A673 (cell line): ENCODE measurements around the gene SLC4A1. TPM values are rescaled to one million over a fixed set of nuclear protein-coding genes. Genes with fewer than 3 reads are reported as not detected.

ENCODE experiments used
- BruUV-seq: library from RNA; stranded (reverse); fragments of 400-500 nt; replicated peaks from 2 replicates; lab custom pipeline; 2021; lab: Mats Ljungman, UMichigan
- CTCF ChIA-PET: fragments of 300-600 bp; sonication (Branson Sonifier 250); formaldehyde crosslinking; loops from one replicate; lab custom pipeline; 2022; ENCODE audit warnings: antibody characterized with exemption; lab: Charles Lee
- POLR2A ChIA-PET: fragments of 300-600 bp; sonication (Branson Sonifier 250); formaldehyde crosslinking; loops from one replicate; lab custom pipeline; 2022; ENCODE audit warnings: antibody characterized with exemption; ENCODE audit not compliant: low non-redundant PET; lab: Charles Lee
- DNase-seq: peaks from one replicate; pipeline ENCODE4 v3.0.0-alpha.2; 2015; ENCODE audit warnings: low spot score
- H3K27ac ChIP-seq: fragments of 200-600 bp; sonication (generic); 2 replicates; pipeline ENCODE4 v1.5.1; 2016; ENCODE audit warnings: mixed run types, low read depth, mild to moderate bottlenecking, mixed read lengths, antibody characterized with exemption, low read length; ENCODE audit not compliant: poor library complexity, severe bottlenecking
- H3K27me3 ChIP-seq: fragments of 200-600 bp; sonication (generic); replicated peaks from 2 replicates; pipeline ENCODE4 v1.6.1; 2017; ENCODE audit warnings: mixed run types, low read depth, mild to moderate bottlenecking, mixed read lengths, antibody characterized with exemption, low read length; ENCODE audit not compliant: insufficient read depth, poor library complexity
- H3K36me3 ChIP-seq: fragments of 200-600 bp; sonication (generic); 2 replicates; pipeline ENCODE4 v1.6.1; 2016; ENCODE audit warnings: mixed run types, mild to moderate bottlenecking, mixed read lengths, antibody characterized with exemption, low read length; ENCODE audit not compliant: insufficient read depth, poor library complexity, severe bottlenecking
- H3K4me1 ChIP-seq: fragments of 200-600 bp; sonication (generic); 2 replicates; pipeline ENCODE4 v1.6.1; 2017; ENCODE audit warnings: mixed run types, mild to moderate bottlenecking, mixed read lengths, antibody characterized with exemption, low read length; ENCODE audit not compliant: insufficient read depth, poor library complexity, severe bottlenecking
- H3K4me3 ChIP-seq: fragments of 200-600 bp; sonication (generic); 2 replicates; pipeline ENCODE4 v1.5.1; 2016; ENCODE audit warnings: low read depth, mixed run types, mild to moderate bottlenecking, mixed read lengths, low read length; ENCODE audit not compliant: poor library complexity, severe bottlenecking
- H3K9me3 ChIP-seq: fragments of 200-600 bp; sonication (generic); 2 replicates; pipeline ENCODE4 v1.6.1; 2016; ENCODE audit warnings: mixed run types, low read depth, mild to moderate bottlenecking, mixed read lengths, antibody characterized with exemption, low read length; ENCODE audit not compliant: poor library complexity, severe bottlenecking
- EZH2 ChIP-seq: fragments of 200-600 bp; sonication (generic); IDR thresholded peaks from 2 replicates; pipeline ENCODE4 v1.6.1; 2017; ENCODE audit warnings: borderline replicate concordance, low read depth, mild to moderate bottlenecking, mixed read lengths, antibody characterized with exemption, low read length; ENCODE audit not compliant: poor library complexity, severe bottlenecking
- intact Hi-C: fragments of 100-400 bp; cut with micrococcal nuclease; formaldehyde crosslinking; loops from one replicate; pipeline ENCODE4 v1.10.0; 2022; ENCODE audit not compliant: unreplicated experiment
- total RNA-seq: library from RNA; stranded (reverse); gene quantifications from 2 replicates; pipeline ENCODE4 v1.2.3, GENCODE V29; 2021
- TF ChIP-seq, protein P1 (sequence below): fragments of 300-800, 200-600 bp; sonication (generic); conservative IDR thresholded peaks from 2 replicates; pipeline ENCODE4 v1.5.1; 2017; ENCODE audit warnings: low read depth, mild to moderate bottlenecking, antibody characterized with exemption, low read length, moderate library complexity, mixed read lengths

The SLC4A1 gene
- total RNA-seq, 1 experiment from 2014 or later, result not detected

DNA sequence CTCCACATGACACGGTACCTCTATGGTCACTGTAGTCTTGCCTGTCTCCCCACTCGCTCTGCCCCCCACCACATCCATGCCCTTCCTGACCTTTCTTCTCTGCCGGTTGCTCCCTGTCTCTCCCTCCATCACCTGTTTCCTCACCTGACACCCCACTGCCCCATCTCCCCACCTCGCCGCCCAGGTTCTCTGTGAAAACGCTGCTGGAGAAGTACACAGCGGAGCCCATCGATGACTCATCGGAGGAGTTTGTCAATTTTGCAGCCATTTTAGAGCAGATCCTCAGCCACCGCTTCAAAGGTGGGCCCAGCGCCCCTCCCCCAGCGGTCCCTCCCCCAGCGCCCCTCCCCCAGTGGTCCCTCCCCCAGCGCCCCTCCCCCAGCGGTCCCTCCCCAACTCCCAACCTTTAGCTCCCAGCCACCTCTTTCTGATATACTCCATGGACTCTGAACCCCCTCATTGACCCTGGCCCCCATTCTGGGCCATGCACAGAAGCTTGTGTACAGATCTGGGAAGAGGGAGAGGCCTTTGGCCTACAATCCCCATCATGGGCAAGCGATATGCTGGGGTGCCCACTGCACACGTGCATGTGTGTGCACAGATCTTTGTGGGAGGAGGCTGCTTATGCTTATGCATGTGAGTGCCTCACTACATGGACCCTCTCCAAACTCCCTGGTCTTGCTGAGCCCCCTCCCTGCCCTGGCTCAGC is 44.6 kb upstream of the SLC4A1 start:
- peaks cover 12% of the 10 kb centered on the region for H3K27me3 ChIP-seq
- CTCF ChIA-PET, result no interaction called here

GRCh38 chr17:44311562-44312181 is 43.7 kb upstream of the SLC4A1 start:
- ChIA-PET POLR2A (no interaction called here), CTCF (no interaction called here)
- intact Hi-C loops, result no loop called here
- no peak for DNase-seq
- Histone ChIP-seq H3K4me3 (no peak overlapping the region), H3K27me3 (peaks cover 16% of the 10 kb centered on the region), H3K36me3 (no peaks in the 10 kb centered on the region), H3K27ac (no peak overlapping the region), H3K9me3 (no peaks in the 10 kb centered on the region), H3K4me1 (no peaks in the 10 kb centered on the region)
- TF ChIP-seq, protein P1, sequence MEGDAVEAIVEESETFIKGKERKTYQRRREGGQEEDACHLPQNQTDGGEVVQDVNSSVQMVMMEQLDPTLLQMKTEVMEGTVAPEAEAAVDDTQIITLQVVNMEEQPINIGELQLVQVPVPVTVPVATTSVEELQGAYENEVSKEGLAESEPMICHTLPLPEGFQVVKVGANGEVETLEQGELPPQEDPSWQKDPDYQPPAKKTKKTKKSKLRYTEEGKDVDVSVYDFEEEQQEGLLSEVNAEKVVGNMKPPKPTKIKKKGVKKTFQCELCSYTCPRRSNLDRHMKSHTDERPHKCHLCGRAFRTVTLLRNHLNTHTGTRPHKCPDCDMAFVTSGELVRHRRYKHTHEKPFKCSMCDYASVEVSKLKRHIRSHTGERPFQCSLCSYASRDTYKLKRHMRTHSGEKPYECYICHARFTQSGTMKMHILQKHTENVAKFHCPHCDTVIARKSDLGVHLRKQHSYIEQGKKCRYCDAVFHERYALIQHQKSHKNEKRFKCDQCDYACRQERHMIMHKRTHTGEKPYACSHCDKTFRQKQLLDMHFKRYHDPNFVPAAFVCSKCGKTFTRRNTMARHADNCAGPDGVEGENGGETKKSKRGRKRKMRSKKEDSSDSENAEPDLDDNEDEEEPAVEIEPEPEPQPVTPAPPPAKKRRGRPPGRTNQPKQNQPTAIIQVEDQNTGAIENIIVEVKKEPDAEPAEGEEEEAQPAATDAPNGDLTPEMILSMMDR, result no peak
- TF ChIP-seq EZH2, result no peak
- no TSS peak for BruUV-seq

More for the DNA sequence above, 44.6 kb upstream of the SLC4A1 start:
- no peaks in the 10 kb centered on the region for H3K9me3 ChIP-seq
- DNase-seq, result no peak
- H3K4me1 ChIP-seq, result no peaks in the 10 kb centered on the region
- POLR2A ChIA-PET, result no interaction called here
- no peak overlapping the region for H3K4me3 ChIP-seq
- H3K27ac ChIP-seq, result no peak overlapping the region
- H3K36me3 ChIP-seq, result no peaks in the 10 kb centered on the region
- no TSS peak for BruUV-seq
- no peak for TF ChIP-seq EZH2
- TF ChIP-seq, protein P1, result no peak
- intact Hi-C loops, result no loop called here

GRCh38 chr17:44310609-44311376 is 42.9 kb upstream of the SLC4A1 start:
- H3K4me1 ChIP-seq, result no peaks in the 10 kb centered on the region
- H3K4me3 ChIP-seq, result no peak overlapping the region
- no peak overlapping the region for H3K27ac ChIP-seq
- POLR2A ChIA-PET, result no interaction called here
- H3K9me3 ChIP-seq, result no peaks in the 10 kb centered on the region
- no TSS peak for BruUV-seq
- TF ChIP-seq EZH2, result no peak
- TF ChIP-seq, protein P1, result no peak
- H3K27me3 ChIP-seq, result peaks cover 8% of the 10 kb centered on the region
- CTCF ChIA-PET, result no interaction called here
- no peak for DNase-seq
- intact Hi-C loops, result no loop called here
- H3K36me3 ChIP-seq, result no peaks in the 10 kb centered on the region
